ENCODE results near the gene AKAP8L.
"Not testable (repeated sequence)": the region's sequence is repeated elsewhere in the genome, so short reads cannot be mapped to it uniquely, and the experiment has no call there.

AKAP8L gene

GRCh38 chr19:15378534-15379082 lies 40.2 kb downstream of the AKAP8L start:
- peak; percentile 82 for DNase-seq

DNA sequence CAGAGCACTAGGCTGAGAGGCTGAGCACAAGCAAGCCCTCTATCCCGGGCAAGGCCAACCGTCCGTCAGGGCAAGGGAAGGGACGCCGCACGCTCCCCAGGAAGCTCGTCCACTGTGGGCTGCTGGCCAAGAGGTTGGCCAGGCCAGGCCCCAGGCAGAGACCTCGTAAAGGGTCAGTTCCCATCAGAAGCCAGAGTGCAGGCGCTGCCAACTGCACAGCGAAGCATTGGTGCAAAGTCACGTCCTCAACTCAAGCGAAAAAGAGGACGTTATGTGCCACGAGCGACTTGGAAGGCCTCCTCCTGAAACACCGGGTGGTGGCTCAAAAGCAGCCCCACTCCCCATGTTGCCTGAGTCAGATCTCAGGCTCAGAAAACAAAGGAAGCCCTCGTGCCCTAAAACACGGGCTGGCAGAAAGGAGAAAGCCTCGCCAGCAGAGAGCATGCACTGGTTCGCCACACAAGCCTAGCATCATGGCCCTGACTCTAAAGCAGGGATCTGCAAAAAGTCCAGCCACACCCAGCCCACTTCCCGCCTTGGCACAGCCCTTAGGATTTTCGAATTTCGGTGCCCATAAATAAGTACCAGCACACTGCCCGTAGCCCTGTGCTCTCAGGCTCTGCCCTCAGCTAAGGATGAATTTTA lies 43.9 kb downstream of the AKAP8L start:
- DNase-seq = no peak

GRCh38 chr19:15374105-15374651 lies 44.6 kb downstream of the AKAP8L start:
- no peak for DNase-seq

- DNase-seq = no peak
Observed at GRCh38 chr19:15373644-15374043, 45.1 kb downstream of the AKAP8L start.

GRCh38 chr19:15372891-15373301 lies 45.9 kb downstream of the AKAP8L start:
- no peak for DNase-seq

DNA sequence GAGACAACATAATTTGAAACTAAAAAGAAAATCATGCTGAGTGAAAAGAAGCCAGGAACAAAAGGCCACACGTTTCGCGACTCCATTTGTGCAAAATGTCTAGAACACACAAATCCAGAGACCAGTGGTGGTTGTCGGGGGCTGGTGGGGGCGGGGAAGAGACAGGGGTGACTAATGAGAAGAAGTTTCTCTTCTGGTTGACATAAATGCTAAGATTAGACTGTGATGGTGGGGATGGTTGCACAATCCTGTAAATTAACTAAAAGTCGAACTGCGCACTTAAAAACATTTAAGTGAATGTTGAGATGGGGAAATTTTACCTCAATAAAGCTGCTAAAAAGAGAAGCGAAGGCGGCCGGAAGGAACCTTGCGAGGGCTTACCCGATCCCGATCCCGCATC lies 46.3 kb downstream of the AKAP8L start:
- DNase-seq = no peak

DNA sequence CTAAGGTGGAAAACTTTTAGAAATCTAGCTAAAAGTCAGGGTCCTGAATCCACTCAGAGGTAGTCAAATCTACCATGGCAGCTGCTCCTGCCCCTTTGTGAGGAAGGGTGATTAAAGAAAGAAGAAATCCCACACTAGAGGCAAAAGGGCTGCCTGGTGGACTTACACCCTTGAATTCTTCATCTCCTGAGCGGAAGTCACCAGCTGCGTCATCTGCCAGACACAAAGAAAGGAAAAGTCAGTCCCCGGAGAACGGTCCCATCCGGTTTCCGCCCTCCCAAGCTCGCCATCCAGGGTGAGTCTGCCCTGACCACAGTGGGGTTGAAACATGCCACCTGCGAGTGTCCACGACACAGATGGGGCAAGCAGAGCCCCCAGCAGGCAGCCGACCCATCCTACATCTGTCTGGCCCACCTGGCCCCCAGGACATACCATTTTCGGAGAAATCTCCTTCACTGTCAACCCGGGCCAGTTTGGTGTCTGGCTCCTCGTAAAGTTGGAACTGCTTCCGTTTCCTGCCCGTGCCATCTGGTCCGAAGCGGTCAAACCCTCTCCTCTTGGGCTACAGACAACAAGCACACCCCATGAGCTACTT lies 46.9 kb downstream of the AKAP8L start:
- DNase-seq = no peak

DNA sequence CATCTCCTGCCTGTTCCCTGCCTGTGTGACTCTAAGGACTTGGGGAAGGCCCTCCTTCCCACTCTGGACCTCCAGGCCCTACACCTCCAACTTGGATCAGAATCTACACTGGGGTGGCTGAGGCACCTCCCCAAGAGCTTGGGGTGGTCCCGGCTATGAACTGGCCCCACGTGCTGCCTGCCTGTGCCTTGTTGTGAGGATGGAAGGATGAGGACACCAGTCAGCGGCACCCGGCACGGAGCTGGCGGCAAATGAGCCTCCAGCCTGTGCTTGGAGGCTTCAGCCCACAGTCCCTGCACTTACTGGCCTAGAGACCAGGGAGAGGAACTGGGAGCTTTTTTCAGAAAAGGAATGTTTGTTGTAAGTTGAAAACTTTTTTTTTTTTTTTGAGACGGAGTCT lies 47.7 kb downstream of the AKAP8L start:
- DNase-seq = no peak

DNA sequence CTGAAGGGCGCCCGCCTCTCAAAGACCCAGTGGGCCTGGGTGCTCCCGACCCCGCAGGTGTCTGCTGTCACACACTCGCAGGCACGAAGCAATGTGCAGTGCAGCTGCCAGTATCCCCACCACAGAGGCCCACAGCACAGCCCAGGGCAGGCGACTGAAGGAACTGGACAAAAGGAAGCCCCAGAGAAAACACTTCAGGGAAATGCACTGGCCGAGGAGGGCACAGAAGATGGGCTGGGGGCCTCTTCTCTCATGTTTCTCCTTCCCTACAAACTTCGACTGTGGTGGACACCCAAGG lies 49.2 kb downstream of the AKAP8L start:
- DNase-seq = no peak

GRCh38 chr19:15368798-15369593 lies 49.8 kb downstream of the AKAP8L start:
- DNase-seq = no peak

DNA sequence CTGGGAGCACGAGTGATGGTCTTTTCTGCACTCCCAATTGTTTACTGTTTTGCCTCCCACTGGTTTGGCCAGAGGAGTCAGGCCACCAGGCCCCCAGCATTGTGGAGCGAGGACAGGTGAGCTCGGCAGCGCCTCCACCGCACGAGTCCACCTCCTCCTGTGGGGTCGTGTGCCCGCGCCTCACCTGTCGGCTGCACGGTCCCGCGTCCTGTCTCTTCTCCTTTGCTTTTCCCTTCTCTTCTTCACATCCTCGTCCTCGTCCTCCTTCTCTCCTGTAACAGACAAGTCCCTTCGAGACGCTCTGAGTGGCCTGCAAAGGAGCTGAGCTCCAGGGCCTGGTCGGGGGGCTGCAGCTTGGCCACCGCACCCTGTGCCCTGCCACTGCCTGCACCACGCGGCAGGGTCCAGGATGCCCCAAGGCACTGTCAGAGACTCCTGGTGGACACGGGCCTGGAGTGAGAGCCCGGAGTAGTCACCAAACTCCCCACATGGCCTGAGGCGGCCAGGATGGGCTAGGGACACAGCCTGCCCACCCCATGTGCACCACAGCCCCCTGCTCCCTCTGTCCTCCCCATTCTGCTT lies 50.6 kb downstream of the AKAP8L start:
- DNase-seq = no peak

DNA sequence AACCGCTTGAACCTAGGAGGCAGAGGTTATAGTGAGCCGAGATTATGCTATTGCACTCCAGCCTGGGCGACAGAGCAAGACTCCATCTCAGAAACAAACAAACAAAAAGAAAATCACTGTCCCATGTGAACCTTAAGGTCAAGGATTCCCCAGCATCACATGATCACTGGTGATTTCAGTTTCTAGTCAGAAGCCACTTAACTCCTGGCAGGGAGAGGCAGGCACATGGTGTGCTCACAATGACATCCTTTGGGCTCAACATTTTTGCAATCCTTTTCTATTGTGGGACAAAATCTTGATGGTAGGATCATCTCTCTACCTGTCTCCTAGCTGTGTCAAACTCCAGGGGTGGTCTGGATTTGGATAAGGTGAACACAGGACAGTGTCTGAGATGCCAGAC lies 51.3 kb downstream of the AKAP8L start:
- DNase-seq = no peak

DNA sequence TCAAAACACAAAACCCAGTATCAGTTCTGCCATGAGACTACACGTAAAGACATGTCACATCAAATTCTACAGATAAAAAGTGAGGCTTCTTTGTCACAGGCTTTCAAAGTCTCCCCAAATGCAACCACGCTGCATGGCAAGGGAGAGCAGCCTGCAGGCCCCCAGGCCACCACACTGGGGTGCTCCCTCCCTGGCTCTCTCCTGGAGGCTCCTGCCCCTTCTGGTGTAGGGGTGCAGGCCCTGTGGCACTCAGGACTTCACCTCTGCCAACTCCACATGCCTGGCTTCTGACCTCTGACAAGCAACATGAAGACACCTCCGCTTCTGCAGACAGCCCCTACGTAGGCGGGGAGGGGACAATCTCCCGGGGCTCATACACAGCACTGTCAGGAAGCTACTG lies 53.5 kb downstream of the AKAP8L start:
- no peak for DNase-seq

DNA sequence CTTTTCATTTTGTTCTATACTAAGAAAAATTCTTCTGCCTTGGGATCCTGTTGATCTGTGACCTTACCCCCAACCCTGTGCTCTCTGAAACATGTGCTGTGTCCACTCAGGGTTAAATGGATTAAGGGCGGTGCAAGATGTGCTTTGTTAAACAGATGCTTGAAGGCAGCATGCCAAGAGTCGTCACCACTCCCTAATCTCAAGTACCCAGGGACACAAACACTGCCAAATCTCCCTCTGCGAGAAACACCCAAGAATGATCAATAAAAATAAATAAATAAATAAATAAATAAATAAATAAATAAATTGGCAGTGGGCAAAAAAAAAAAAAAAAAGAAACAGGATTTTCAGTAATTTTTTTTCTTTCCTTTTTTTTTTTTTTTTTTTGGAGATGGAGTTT lies 55.0 kb downstream of the AKAP8L start:
- DNase-seq = not testable (repeated sequence)

DNA sequence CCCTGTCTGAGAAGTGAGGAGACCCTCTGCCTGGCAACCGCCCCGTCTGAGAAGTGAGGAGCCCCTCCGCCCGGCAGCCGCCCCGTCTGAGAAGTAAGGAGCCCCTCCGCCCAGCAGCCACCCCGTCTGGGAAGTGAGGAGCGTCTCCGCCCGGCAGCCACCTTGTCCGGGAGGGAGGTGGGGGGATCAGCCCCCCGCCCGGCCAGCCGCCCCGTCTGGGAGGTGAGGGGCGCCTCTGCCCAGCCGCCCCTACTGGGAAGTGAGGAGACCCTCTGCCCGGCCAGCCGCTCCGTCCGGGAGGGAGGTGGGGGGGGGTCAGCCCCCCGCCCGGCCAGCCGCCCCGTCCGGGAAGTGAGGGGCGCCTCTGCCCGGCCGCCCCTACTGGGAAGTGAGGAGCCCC lies 55.7 kb downstream of the AKAP8L start:
- DNase-seq = not testable (repeated sequence)

- DNase-seq = not testable (repeated sequence)
Observed at GRCh38 chr19:15360015-15360414, 58.8 kb downstream of the AKAP8L start.

DNA sequence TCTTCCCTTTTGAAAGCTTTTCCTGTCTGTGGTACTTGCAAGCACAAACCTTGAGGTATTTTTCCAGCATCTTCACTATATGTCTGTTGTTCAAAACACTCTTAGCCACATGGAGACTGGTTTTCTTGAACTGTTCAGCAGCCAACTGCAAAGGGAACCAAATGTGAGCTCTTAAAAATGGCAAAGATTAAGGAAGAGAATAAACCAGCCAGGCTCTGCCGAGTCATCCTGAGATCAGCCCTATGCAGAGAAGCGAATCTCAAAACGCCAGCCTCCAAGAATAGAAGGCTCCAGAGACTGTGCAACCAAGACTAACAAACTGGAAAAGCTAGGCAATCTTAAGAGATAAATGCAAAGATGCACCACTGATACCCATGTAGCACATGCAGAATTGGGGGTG lies 59.9 kb downstream of the AKAP8L start:
- no peak for DNase-seq

- no peak for DNase-seq
Observed at GRCh38 chr19:15357906-15358305, 60.9 kb downstream of the AKAP8L start.

- DNase-seq = no peak
Observed at GRCh38 chr19:15354566-15355296, 64.1 kb downstream of the AKAP8L start.

- DNase-seq = no peak
Observed at GRCh38 chr19:15353908-15354307, 64.9 kb downstream of the AKAP8L start.

- DNase-seq = not testable (repeated sequence)
Observed at GRCh38 chr19:15352535-15352934, 66.3 kb downstream of the AKAP8L start.

DNA sequence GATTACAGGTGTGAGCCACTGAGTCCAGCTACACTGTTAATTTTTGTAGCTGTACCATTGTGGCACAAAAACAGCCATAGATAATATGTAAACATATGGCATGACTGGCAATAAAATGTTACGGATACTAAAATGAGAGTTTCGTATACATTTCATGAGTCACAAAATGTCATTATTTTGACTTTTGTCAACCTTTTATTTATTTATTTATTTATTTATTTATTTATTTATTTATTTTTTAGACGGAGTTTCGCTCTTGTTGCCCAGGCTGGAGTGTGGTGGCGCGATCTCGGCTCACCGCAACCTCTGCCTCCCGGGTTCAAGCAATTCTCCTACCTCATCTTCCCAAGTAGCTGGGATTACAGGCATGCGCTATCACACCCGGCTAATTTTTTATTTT lies 77.5 kb downstream of the AKAP8L start:
- DNase-seq = not testable (repeated sequence)

DNA sequence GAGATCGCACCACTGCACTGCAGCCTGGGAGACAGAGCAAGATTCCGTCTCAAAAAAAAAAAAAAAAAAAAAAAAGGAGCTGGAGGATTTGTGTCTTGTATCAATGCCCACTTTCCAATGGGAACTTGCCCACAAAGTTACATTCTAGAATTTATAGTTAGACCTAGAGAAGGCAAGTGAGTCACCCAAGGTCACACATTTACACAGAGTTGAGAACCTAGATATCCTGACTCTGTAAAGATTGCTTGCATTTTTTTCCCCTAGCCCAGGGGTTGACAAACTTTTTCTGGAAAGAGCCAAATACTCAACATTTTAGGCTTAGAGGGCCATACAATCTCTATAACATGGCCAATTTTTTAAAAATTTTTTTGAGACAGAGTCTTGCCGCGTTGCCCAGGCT lies 78.7 kb downstream of the AKAP8L start:
- DNase-seq = no peak

Data from activated effector memory CD4-positive, alpha-beta T cell treated with anti-CD3 and anti-CD28 coated beads, Interleukin-2, amount 50 U/mL, for 16 hours (primary cell).